Osteoblast (primary cell): ENCODE results near the gene ZFPL1. TPM values are rescaled to one million over a fixed set of nuclear protein-coding genes. Genes with fewer than 3 reads are reported as not detected.

Experiments used
- DNase-seq: peaks from one replicate; pipeline ENCODE4 v3.0.0; 2011; ENCODE audit warnings: low spot score, mixed read lengths; ENCODE audit not compliant: insufficient read length; ENCODE audit errors: missing footprints
- H2AFZ ChIP-seq: 2 replicates; pipeline ENCODE4 v1.6.0; 2011; ENCODE audit warnings: mild to moderate bottlenecking, low read length
- H3K27ac ChIP-seq: 2 replicates; pipeline ENCODE4 v1.5.1; 2011; ENCODE audit warnings: mild to moderate bottlenecking, low read depth, low read length, moderate library complexity
- H3K27me3 ChIP-seq: 2 replicates; pipeline ENCODE4 v1.6.0; 2012; ENCODE audit warnings: mild to moderate bottlenecking, control low read depth, inconsistent platforms, low read length, moderate library complexity; ENCODE audit not compliant: insufficient read depth
- H3K36me3 ChIP-seq: 2 replicates; pipeline ENCODE4 v1.5.1; 2011; ENCODE audit warnings: mild to moderate bottlenecking, low read length, control low read depth, moderate library complexity; ENCODE audit not compliant: insufficient read depth
- H3K4me1 ChIP-seq: 2 replicates; pipeline ENCODE4 v1.5.1; 2011; ENCODE audit warnings: mild to moderate bottlenecking, low read length, control low read depth, moderate library complexity; ENCODE audit not compliant: insufficient read depth
- H3K4me2 ChIP-seq: 2 replicates; pipeline ENCODE4 v1.6.0; 2011; ENCODE audit warnings: mild to moderate bottlenecking, low read length; ENCODE audit not compliant: insufficient read depth
- H3K4me3 ChIP-seq: fragments of 200-600 bp; sonication (generic); 3 replicates; pipeline ENCODE4 v1.5.1; 2012; ENCODE audit warnings: mild to moderate bottlenecking, low read length, inconsistent platforms; ENCODE audit not compliant: insufficient read depth
- H3K79me2 ChIP-seq: 2 replicates; pipeline ENCODE4 v1.6.0; 2012; ENCODE audit warnings: mild to moderate bottlenecking, low read length, control low read depth, inconsistent platforms; ENCODE audit not compliant: insufficient read depth
- H3K9me3 ChIP-seq: 2 replicates; pipeline ENCODE4 v1.5.1; 2011; ENCODE audit warnings: low read depth, low read length, control low read depth
- H4K20me1 ChIP-seq: 2 replicates; pipeline ENCODE4 v1.6.0; 2012; ENCODE audit warnings: mild to moderate bottlenecking, low read length, control low read depth; ENCODE audit not compliant: insufficient read depth
- total RNA-seq: library from RNA; depleted of rRNA; stranded (reverse); fragments of >200 nt; gene quantifications from 2 replicates; pipeline ENCODE4 v1.2.3, GENCODE V29; 2012
- TF ChIP-seq, protein P1 (sequence below): IDR thresholded peaks from 2 replicates; pipeline ENCODE4 v1.5.1; 2011; ENCODE audit warnings: mild to moderate bottlenecking, low read depth, low read length, moderate library complexity; ENCODE audit errors: extremely low read depth

The ZFPL1 gene
- total RNA-seq, 1 donor, result 39.4 TPM

DNA sequence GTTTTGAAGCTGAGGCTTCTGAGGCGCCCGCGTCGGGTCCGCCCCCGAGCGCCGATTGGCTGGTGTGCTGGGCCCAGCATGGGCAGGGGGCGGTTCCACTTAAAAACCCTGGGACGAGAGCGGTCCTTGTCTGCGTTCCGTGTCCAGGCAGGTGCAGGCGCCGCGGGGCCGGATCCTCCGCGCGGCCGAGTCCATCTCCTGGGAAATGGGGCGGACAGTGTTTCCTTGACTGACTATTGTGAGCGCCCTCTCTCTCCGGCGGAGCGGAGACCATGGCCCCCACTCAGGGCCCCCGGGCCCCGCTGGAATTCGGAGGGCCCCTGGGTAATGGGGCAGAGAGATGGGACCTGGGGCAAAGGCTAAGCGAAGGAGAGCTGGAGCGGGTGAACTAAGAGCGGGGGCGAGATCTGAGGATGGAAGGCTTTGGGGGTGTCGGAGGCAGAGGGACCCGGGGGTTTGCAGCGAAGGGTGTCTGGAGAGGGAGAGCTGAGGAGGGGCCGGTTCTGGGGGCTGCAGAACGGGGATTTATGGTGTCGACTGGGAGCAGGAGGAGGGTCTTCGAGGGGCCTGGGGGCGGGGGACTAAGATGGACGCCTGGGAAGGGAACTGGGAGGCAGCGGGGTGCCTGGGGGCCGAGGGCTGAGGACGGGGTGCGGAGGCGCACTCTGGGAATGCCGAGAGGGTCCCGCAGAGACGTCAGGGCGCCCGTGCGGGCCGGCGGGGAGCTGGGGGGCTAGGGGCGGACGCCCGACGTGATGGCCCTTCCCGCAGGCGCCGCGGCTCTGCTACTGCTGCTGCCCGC lies 27.9 kb downstream of the ZFPL1 start, which contains the start of gene TM7SF2:
TM7SF2 (plus strand) TSS at position 129 of the 802 bp plus-strand sequence; CDS start at position 273, 144 bp downstream.
- H3K4me1 ChIP-seq, result peaks cover 23% of the 10 kb centered on the region
- TF ChIP-seq, protein P1, sequence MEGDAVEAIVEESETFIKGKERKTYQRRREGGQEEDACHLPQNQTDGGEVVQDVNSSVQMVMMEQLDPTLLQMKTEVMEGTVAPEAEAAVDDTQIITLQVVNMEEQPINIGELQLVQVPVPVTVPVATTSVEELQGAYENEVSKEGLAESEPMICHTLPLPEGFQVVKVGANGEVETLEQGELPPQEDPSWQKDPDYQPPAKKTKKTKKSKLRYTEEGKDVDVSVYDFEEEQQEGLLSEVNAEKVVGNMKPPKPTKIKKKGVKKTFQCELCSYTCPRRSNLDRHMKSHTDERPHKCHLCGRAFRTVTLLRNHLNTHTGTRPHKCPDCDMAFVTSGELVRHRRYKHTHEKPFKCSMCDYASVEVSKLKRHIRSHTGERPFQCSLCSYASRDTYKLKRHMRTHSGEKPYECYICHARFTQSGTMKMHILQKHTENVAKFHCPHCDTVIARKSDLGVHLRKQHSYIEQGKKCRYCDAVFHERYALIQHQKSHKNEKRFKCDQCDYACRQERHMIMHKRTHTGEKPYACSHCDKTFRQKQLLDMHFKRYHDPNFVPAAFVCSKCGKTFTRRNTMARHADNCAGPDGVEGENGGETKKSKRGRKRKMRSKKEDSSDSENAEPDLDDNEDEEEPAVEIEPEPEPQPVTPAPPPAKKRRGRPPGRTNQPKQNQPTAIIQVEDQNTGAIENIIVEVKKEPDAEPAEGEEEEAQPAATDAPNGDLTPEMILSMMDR, result no peak
- H3K79me2 ChIP-seq, result peaks cover 19% of the 10 kb centered on the region
- H3K27ac ChIP-seq, result no peak within 1 kb of the TSS
- peaks cover 22% of the 10 kb centered on the region for H4K20me1 ChIP-seq
- H3K9me3 ChIP-seq, result no peaks in the 10 kb centered on the region
- H3K27me3 ChIP-seq, result no peaks in the 10 kb centered on the region
- H2AFZ ChIP-seq, result peak within 1 kb of the TSS; percentile 27
- H3K36me3 ChIP-seq, result peaks cover 10% of the 10 kb centered on the region
- H3K4me3 ChIP-seq, result peak within 1 kb of the TSS; percentile 67
- peak; percentile 100 for DNase-seq
- peak within 1 kb of the TSS; percentile 92 for H3K4me2 ChIP-seq

DNA sequence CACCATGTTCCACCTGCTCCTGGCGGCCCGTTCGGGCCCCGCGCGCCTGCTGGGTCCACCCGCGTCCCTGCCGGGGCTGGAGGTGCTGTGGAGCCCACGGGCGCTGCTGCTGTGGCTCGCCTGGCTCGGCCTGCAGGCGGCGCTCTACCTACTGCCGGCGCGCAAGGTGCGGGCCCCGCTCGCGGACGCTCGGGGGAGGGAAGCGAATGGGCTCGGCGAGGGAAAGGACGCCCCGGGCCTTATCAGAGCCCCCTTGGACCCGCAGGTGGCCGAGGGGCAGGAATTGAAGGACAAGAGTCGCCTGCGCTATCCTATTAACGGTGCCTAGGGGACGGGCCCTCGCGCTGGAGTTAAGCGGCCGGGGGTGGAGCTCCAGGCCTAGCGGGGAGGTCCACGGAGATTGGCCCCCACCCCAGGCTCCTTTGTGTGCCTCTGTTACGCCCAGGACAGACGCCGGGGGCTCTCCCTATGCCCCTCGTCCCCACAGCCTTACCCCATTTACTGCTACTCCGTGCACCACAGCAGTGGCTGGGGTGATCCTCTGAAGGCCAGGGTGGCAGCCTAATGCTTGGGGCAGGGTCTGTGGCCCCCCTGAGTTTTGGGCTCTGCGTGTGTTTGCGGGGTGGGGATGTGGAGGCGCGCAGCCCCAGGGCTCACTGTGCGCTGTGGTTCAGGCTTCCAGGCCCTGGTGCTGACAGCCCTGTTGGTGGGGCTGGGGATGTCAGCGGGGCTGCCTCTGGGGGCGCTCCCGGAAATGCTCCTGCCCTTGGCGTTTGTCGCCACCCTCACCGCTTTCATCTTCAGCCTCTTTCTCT lies 28.7 kb downstream of the ZFPL1 start:
- Histone ChIP-seq H3K27ac (no peak overlapping the region), H4K20me1 (peaks cover 22% of the 10 kb centered on the region), H3K4me1 (peaks cover 27% of the 10 kb centered on the region), H3K4me3 (peak overlapping the region; percentile 67), H3K4me2 (peak overlapping the region; percentile 92), H3K9me3 (no peaks in the 10 kb centered on the region), H3K36me3 (peaks cover 8% of the 10 kb centered on the region), H3K79me2 (peaks cover 19% of the 10 kb centered on the region), H3K27me3 (no peaks in the 10 kb centered on the region), H2AFZ (peak overlapping the region; percentile 27)
- TF ChIP-seq, protein P1, result peak; percentile 66
- peak; percentile 96 for DNase-seq

DNA sequence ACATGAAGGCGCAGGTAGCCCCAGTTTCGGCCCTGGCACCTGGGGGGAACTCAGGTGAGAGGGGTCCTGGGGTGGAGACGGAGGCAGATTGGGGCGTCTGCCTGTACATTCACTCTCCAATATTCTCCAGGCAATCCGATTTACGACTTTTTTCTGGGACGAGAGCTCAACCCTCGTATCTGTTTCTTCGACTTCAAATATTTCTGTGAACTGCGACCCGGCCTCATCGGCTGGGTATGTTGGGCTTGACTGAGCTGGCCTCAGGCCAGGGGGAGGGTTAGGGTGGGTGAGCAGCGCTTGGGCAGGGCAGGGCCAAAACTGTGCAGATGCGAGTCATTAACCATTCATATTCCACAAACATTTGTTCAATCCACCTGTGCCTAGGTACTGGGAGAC lies 29.3 kb downstream of the ZFPL1 start:
- no peak overlapping the region for H3K27ac ChIP-seq
- H4K20me1 ChIP-seq, result peaks cover 22% of the 10 kb centered on the region
- no peaks in the 10 kb centered on the region for H3K9me3 ChIP-seq
- peaks cover 13% of the 10 kb centered on the region for H3K36me3 ChIP-seq
- H3K79me2 ChIP-seq, result peaks cover 19% of the 10 kb centered on the region
- peak overlapping the region; percentile 92 for H3K4me2 ChIP-seq
- H3K4me1 ChIP-seq, result peaks cover 27% of the 10 kb centered on the region
- H3K4me3 ChIP-seq, result peak overlapping the region; percentile 67
- H2AFZ ChIP-seq, result no peak overlapping the region
- no peaks in the 10 kb centered on the region for H3K27me3 ChIP-seq
- peak; percentile 74 for DNase-seq
- TF ChIP-seq, protein P1, result no peak

DNA sequence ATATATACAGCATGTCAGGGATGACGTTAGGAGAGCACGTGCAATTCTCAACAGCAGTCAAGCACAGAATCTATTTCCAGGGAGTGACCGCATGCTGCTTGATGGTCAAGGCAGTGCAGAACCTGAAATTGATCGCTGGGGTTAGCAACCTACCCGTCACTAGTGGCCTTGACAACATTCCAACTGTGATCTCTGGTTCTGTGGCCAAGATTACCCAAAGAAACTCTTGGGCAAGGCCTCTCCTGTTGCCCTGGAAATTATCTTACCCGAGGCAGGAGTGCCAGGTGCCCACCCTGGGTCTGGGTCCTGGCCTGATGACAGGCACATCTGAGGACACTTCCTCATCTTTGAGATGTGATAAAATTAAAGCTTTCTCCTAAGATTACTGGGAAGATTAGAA lies 29.8 kb downstream of the ZFPL1 start:
- Histone ChIP-seq H3K4me2 (no peak overlapping the region), H3K4me1 (peaks cover 27% of the 10 kb centered on the region), H3K4me3 (no peak overlapping the region)

More for the DNA sequence above, 29.8 kb downstream of the ZFPL1 start:
- Histone ChIP-seq H3K36me3 (peaks cover 18% of the 10 kb centered on the region), H2AFZ (no peak overlapping the region), H3K9me3 (no peaks in the 10 kb centered on the region), H3K27me3 (no peaks in the 10 kb centered on the region), H4K20me1 (peaks cover 22% of the 10 kb centered on the region), H3K27ac (no peak overlapping the region), H3K79me2 (peaks cover 19% of the 10 kb centered on the region)
- DNase-seq, result peak; percentile 52
- TF ChIP-seq, protein P1, result no peak
